ENCODE measurements around the gene YWHAQ.

Gene YWHAQ

DNA sequence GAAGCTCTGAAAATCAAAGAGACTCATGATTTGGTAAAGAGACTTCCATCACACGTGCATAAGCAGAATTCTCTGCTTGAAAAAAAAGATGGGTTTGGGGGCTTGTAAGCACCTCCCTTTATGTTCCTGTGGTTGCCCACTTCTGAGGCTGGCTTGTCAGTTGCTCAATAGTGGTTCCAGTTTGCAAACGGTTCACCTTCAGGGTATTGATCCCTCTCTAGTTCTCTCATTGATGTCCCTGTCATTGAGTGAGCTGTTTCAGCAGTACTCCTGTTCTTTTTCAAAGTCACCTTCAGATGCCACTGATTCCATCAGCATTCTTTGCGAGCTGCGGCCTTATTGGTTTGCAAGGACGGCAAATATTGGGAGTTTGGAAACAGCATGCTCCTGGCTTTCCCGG lies 17.1 kb upstream of the YWHAQ start:
- no peak for ATAC-seq
- no peak for TF ChIP-seq CSDC2 (CRISPR knock-in tag; IDR thresholded peaks at IDR 0.05)
- no peak for TF ChIP-seq GLIS3 (CRISPR knock-in tag; IDR thresholded peaks at IDR 0.05)
- no peak for TF ChIP-seq ESRRG (CRISPR knock-in tag; IDR thresholded peaks at IDR 0.05)
- no peak for TF ChIP-seq TOX (CRISPR knock-in tag; IDR thresholded peaks at IDR 0.05; ENCODE audit: borderline replicate concordance)
- no peak for TF ChIP-seq SNAI2 (CRISPR knock-in tag; IDR thresholded peaks at IDR 0.05)
- no peak for TF ChIP-seq TCF4 (CRISPR knock-in tag; IDR thresholded peaks at IDR 0.05; ENCODE audit: borderline replicate concordance)
- TF ChIP-seq CREB5 (CRISPR knock-in tag; IDR thresholded peaks at IDR 0.05; ENCODE audit: low read depth), result no peak
- TF ChIP-seq, protein P1, sequence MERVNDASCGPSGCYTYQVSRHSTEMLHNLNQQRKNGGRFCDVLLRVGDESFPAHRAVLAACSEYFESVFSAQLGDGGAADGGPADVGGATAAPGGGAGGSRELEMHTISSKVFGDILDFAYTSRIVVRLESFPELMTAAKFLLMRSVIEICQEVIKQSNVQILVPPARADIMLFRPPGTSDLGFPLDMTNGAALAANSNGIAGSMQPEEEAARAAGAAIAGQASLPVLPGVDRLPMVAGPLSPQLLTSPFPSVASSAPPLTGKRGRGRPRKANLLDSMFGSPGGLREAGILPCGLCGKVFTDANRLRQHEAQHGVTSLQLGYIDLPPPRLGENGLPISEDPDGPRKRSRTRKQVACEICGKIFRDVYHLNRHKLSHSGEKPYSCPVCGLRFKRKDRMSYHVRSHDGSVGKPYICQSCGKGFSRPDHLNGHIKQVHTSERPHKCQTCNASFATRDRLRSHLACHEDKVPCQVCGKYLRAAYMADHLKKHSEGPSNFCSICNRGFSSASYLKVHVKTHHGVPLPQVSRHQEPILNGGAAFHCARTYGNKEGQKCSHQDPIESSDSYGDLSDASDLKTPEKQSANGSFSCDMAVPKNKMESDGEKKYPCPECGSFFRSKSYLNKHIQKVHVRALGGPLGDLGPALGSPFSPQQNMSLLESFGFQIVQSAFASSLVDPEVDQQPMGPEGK (CRISPR knock-in tag; IDR thresholded peaks at IDR 0.05; ENCODE audit: borderline replicate concordance), result no peak
- no peak for TF ChIP-seq ZNF565 (CRISPR knock-in tag; conservative IDR thresholded peaks at IDR 0.05; ENCODE audit: low read depth)
- TF ChIP-seq TSHZ2 (CRISPR knock-in tag; IDR thresholded peaks at IDR 0.05), result no peak
- TF ChIP-seq, protein P2, sequence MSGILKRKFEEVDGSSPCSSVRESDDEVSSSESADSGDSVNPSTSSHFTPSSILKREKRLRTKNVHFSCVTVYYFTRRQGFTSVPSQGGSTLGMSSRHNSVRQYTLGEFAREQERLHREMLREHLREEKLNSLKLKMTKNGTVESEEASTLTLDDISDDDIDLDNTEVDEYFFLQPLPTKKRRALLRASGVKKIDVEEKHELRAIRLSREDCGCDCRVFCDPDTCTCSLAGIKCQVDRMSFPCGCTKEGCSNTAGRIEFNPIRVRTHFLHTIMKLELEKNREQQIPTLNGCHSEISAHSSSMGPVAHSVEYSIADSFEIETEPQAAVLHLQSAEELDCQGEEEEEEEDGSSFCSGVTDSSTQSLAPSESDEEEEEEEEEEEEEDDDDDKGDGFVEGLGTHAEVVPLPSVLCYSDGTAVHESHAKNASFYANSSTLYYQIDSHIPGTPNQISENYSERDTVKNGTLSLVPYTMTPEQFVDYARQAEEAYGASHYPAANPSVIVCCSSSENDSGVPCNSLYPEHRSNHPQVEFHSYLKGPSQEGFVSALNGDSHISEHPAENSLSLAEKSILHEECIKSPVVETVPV (CRISPR knock-in tag; IDR thresholded peaks at IDR 0.05), result no peak
- TF ChIP-seq BACH2 (CRISPR knock-in tag; IDR thresholded peaks at IDR 0.05; ENCODE audit: borderline replicate concordance), result no peak
- no peak for TF ChIP-seq ZFP3 (CRISPR knock-in tag; IDR thresholded peaks at IDR 0.05)
- no peak for TF ChIP-seq PPARA (CRISPR knock-in tag; IDR thresholded peaks at IDR 0.05; ENCODE audit: borderline replicate concordance)
- no peak for TF ChIP-seq ZFP30 (CRISPR knock-in tag; IDR thresholded peaks at IDR 0.05)
- no peak for TF ChIP-seq POU6F1 (CRISPR knock-in tag; IDR thresholded peaks at IDR 0.05; ENCODE audit: borderline replicate concordance, low read depth)
- TF ChIP-seq ISL1 (CRISPR knock-in tag; IDR thresholded peaks at IDR 0.05), result no peak
- TF ChIP-seq ARNTL (CRISPR knock-in tag; IDR thresholded peaks at IDR 0.05; ENCODE audit: borderline replicate concordance, low read depth), result no peak

- ATAC-seq, result no peak
Measured at GRCh38 chr2:9646196-9647030, 15.6 kb upstream of the YWHAQ start.

GRCh38 chr2:9644603-9645002 lies 13.8 kb upstream of the YWHAQ start:
- no peak for ATAC-seq
- TF ChIP-seq GLIS3 (CRISPR knock-in tag; IDR thresholded peaks at IDR 0.05) (no peak), TOX (CRISPR knock-in tag; IDR thresholded peaks at IDR 0.05; ENCODE audit: borderline replicate concordance) (no peak), ARNTL (CRISPR knock-in tag; IDR thresholded peaks at IDR 0.05; ENCODE audit: borderline replicate concordance, low read depth) (no peak), POU6F1 (CRISPR knock-in tag; IDR thresholded peaks at IDR 0.05; ENCODE audit: borderline replicate concordance, low read depth) (no peak), ESRRG (CRISPR knock-in tag; IDR thresholded peaks at IDR 0.05) (no peak), PPARA (CRISPR knock-in tag; IDR thresholded peaks at IDR 0.05; ENCODE audit: borderline replicate concordance) (no peak), CREB5 (CRISPR knock-in tag; IDR thresholded peaks at IDR 0.05; ENCODE audit: low read depth) (no peak), ZNF70 (CRISPR knock-in tag; IDR thresholded peaks at IDR 0.05) (no peak), ZNF565 (CRISPR knock-in tag; conservative IDR thresholded peaks at IDR 0.05; ENCODE audit: low read depth) (no peak), ZFP3 (CRISPR knock-in tag; IDR thresholded peaks at IDR 0.05) (no peak), TSHZ2 (CRISPR knock-in tag; IDR thresholded peaks at IDR 0.05) (no peak)

More at GRCh38 chr2:9646196-9647030, 15.6 kb upstream of the YWHAQ start:
- TF ChIP-seq ARNTL (CRISPR knock-in tag; IDR thresholded peaks at IDR 0.05; ENCODE audit: borderline replicate concordance, low read depth) (no peak), ZNF70 (CRISPR knock-in tag; IDR thresholded peaks at IDR 0.05) (no peak)

All from SK-N-SH treated with all-trans-retinoic acid at 6 μM for 48 hours (cell line).